GM10248 (cell line): ENCODE data around the gene OLFM2.
"Not testable (repeated sequence)": the region's sequence is repeated elsewhere in the genome, so short reads cannot be mapped to it uniquely, and the experiment has no call there.

ENCODE experiments used
- CTCF ChIA-PET: fragments of 300-600 bp; sonication (Branson Sonifier 250); formaldehyde crosslinking; extraction: SDS; loops from one replicate; lab custom pipeline; 2021; ENCODE audit warnings: antibody characterized with exemption; lab: Yijun Ruan, JAX
- POLR2A ChIA-PET: fragments of 350-650 bp; sonication (Branson Sonifier 250); formaldehyde crosslinking; extraction: SDS; loops from one replicate; lab custom pipeline; 2020; ENCODE audit warnings: antibody characterized with exemption; lab: Yijun Ruan, JAX
- DNase-seq: peaks from one replicate; pipeline ENCODE4 v3.0.0; 2012; ENCODE audit errors: extremely low spot score
- TF ChIP-seq, protein P1 (sequence below): IDR thresholded peaks from 2 replicates; pipeline ENCODE4 v1.5.1; 2012; ENCODE audit warnings: mild to moderate bottlenecking, low read depth; ENCODE audit errors: extremely low read depth, missing control alignments, control extremely low read depth

Gene OLFM2

DNA sequence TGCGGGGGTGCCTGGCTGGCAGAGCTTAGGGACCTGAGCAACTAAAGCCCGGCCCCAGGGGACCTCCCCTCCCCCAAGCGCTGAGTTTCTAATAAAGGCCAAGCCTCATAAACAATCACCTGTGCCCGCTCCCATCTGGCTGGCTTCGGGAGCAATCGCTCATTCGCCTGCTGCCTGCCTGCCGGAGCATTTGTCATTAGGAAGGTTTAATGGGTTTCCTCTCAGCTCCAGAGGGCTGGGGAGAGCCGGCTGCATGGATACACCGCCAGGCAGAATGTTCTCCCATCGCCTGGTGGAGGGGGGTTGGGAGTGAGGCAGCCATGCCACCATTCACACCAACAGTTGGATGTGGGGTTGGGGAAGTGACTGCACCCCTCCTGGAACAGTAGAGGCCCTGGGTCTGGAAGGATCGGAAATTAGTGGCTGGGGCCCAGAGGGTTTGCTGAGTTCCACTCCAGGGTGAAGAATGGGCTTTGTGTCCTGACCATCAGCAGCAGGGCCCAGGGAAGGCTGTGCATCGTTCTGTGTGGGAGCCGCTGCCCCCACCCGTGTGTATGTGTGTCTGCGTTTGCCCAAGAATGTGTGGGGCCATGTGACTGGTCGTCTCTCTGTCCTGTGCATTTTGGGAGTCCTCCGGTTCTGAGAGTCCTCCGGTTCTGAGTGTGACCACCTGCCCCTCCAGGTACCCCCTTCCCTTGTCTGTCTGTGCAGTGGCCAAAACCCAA, 85.9 kb downstream of the OLFM2 start:
- TF ChIP-seq, protein P1, sequence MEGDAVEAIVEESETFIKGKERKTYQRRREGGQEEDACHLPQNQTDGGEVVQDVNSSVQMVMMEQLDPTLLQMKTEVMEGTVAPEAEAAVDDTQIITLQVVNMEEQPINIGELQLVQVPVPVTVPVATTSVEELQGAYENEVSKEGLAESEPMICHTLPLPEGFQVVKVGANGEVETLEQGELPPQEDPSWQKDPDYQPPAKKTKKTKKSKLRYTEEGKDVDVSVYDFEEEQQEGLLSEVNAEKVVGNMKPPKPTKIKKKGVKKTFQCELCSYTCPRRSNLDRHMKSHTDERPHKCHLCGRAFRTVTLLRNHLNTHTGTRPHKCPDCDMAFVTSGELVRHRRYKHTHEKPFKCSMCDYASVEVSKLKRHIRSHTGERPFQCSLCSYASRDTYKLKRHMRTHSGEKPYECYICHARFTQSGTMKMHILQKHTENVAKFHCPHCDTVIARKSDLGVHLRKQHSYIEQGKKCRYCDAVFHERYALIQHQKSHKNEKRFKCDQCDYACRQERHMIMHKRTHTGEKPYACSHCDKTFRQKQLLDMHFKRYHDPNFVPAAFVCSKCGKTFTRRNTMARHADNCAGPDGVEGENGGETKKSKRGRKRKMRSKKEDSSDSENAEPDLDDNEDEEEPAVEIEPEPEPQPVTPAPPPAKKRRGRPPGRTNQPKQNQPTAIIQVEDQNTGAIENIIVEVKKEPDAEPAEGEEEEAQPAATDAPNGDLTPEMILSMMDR: no peak
- ChIA-PET POLR2A (no interaction called here), CTCF (no interaction called here)
- no peak for DNase-seq

GRCh38 chr19:9849791-9850190, 86.5 kb downstream of the OLFM2 start:
- ChIA-PET CTCF (no interaction called here), POLR2A (no interaction called here)
- TF ChIP-seq, protein P1: no peak
- DNase-seq: no peak

DNA sequence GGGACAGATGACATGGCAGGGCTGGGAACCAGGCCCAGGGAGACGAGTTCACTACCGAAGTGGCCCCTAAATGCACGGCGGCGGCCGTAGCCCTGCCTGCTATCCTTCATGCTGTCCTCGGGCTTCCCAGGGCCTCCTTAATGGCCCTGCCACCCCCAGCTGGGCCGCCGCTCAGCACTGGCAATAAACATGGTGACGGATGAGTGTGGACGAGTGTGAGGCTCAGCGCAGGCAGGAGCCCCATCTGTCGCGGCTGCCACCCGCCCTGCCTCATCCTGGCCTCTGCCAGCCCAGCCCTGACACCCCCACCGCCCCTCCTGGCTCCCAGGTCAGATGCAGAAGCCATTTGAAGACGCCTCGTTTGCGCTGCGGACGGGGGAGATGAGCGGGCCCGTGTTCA, 87.6 kb downstream of the OLFM2 start:
- CTCF ChIA-PET: no interaction called here
- TF ChIP-seq, protein P1: no peak
- DNase-seq: no peak
- POLR2A ChIA-PET: no interaction called here

DNA sequence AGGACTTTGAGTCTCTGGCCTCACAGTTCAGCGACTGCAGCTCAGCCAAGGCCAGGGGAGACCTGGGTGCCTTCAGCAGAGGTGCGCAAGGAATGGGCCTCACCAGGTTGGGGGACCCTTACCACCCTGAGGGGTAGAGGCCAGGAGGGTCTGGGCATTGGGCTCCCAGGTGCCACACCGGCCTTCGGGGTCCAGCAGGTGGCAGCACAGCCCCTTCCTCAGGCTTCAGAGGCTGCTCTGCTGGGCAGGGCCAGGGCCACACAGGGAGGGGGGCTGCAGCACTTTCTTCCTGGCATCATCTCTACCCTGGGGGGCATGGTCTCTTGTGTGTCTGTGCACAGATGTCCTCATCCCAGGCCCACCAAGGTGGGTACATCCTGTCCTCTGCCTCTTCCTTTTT, 88.3 kb downstream of the OLFM2 start:
- POLR2A ChIA-PET: no interaction called here
- CTCF ChIA-PET: no interaction called here
- DNase-seq: no peak
- TF ChIP-seq, protein P1: peak; percentile 38

DNA sequence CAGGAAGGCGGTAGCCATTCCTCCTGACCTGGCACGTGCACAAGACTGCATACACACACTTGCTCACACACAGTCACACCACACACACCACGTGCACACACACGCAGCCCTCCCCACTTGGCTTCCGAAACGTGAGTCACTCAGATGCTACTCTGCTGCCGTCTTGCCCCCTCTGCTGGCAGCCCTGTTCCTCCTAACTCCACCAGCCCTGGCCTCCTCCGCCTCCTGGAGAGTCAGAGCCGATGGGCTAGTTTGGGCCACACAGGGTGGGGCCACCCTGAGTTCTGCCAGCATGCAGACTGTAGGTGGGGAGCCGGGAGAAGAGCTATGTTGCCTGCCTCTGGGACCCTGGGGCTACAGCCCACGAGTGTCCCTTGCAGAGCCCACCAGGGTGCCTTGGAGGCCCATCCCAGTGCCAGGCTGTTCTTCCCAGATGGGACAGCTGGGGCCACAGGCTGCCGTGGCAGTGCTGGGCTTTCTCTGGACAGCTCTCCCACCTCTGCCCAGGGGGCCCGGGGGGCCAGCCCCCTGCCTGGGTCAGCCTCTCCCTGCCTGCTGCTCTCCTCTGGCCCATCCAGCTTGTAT, 89.1 kb downstream of the OLFM2 start:
- ChIA-PET POLR2A (no interaction called here), CTCF (no interaction called here)
- TF ChIP-seq, protein P1: peak; percentile 25
- no peak for DNase-seq

DNA sequence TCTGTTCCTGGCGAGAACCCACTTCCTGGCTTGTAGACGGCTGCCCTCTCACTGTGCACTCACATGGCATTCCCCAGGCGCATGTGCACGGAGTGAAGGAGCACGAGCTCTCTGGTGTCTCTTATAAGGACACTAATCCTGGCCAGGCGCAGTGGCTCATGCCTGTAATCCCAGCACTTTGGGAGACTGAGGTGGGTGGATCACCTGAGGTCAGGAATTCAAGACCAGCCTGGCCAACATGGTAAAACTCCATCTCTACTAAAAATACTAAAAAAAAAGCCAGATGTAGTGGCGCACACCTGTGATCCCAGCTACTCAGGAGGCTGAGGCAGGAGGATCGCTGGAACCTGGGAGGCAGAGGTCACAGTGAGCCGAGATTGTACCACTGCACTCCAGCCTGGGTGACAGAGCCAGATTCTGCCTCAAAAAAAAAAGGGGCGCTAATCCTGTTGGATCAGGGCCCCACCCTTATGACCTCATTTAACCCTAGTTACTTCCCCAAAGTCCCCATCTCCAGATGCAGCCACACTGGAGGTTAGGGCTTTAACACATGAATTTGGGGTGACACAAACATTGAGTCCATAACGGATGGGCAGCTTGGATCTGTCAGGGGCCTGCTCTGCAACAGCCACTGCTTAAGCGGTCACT, 92.6 kb downstream of the OLFM2 start:
- DNase-seq, CTCF ChIA-PET, POLR2A ChIA-PET: not testable (repeated sequence)
